H9 (cell line): ENCODE data around the gene RHEX. TPM values are rescaled to one million over a fixed set of nuclear protein-coding genes. Genes with fewer than 3 reads are reported as not detected.

Experiments used
- DNase-seq: peaks from one replicate; pipeline ENCODE4 v3.0.0-alpha.2; 2017
- H2AFZ ChIP-seq: one replicate; pipeline ENCODE4 v1.6.1; 2013; ENCODE audit warnings: mild to moderate bottlenecking, low read length, control low read depth, moderate library complexity
- H2AK5ac ChIP-seq: 2 replicates; pipeline ENCODE4 v1.6.1; 2013; ENCODE audit warnings: low read length, control low read depth, mixed read lengths; ENCODE audit not compliant: insufficient read length
- H2BK120ac ChIP-seq: one replicate; pipeline ENCODE4 v1.6.1; 2013; ENCODE audit warnings: low read depth, mild to moderate bottlenecking, low read length, control low read depth, inconsistent platforms; ENCODE audit not compliant: poor library complexity, severe bottlenecking
- H2BK12ac ChIP-seq: 2 replicates; pipeline ENCODE4 v1.6.1; 2013; ENCODE audit warnings: low read length, control low read depth, mixed read lengths, low read depth; ENCODE audit not compliant: insufficient read length
- H2BK15ac ChIP-seq: 2 replicates; pipeline ENCODE4 v1.6.1; 2013; ENCODE audit warnings: low read depth, low read length, control low read depth
- H2BK20ac ChIP-seq: one replicate; pipeline ENCODE4 v1.6.1; 2013; ENCODE audit warnings: low read depth, mild to moderate bottlenecking, low read length, control low read depth, inconsistent platforms; ENCODE audit not compliant: poor library complexity, severe bottlenecking
- H2BK5ac ChIP-seq: 2 replicates; pipeline ENCODE4 v1.6.1; 2013; ENCODE audit warnings: low read length, control low read depth, mixed read lengths; ENCODE audit not compliant: insufficient read length
- H3K14ac ChIP-seq: 2 replicates; pipeline ENCODE4 v1.6.1; 2013; ENCODE audit warnings: low read length, control low read depth; ENCODE audit not compliant: insufficient read depth
- H3K18ac ChIP-seq: 2 replicates; pipeline ENCODE4 v1.6.1; 2013; ENCODE audit warnings: low read depth, mild to moderate bottlenecking, mixed read lengths, low read length, control low read depth; ENCODE audit not compliant: insufficient read length
- H3K23ac ChIP-seq: 2 replicates; pipeline ENCODE4 v1.6.1; 2013; ENCODE audit warnings: low read length, control low read depth, mixed read lengths, low read depth; ENCODE audit not compliant: insufficient read length
- H3K23me2 ChIP-seq: 2 replicates; pipeline ENCODE4 v1.6.1; 2013; ENCODE audit warnings: low read depth, mild to moderate bottlenecking, mixed read lengths, low read length, control low read depth; ENCODE audit not compliant: insufficient read length, poor library complexity, severe bottlenecking
- H3K27ac ChIP-seq: 2 replicates; pipeline ENCODE4 v1.5.1; 2013; ENCODE audit warnings: low read length, control low read depth, mixed read lengths, low read depth; ENCODE audit not compliant: insufficient read length
- H3K27me3 ChIP-seq: 2 replicates; pipeline ENCODE4 v1.6.1; 2013; ENCODE audit warnings: low read length, control low read depth, inconsistent platforms; ENCODE audit not compliant: insufficient read depth
- H3K4ac ChIP-seq: 2 replicates; pipeline ENCODE4 v1.6.1; 2013; ENCODE audit warnings: low read depth, mild to moderate bottlenecking, control low read depth, inconsistent platforms, low read length, moderate library complexity
- H3K4me1 ChIP-seq: 2 replicates; pipeline ENCODE4 v1.6.1; 2013; ENCODE audit warnings: low read length, control low read depth, inconsistent platforms; ENCODE audit not compliant: insufficient read depth
- H3K4me2 ChIP-seq: 2 replicates; pipeline ENCODE4 v1.6.1; 2013; ENCODE audit warnings: low read length, control low read depth, mixed read lengths; ENCODE audit not compliant: insufficient read length, insufficient read depth
- H3K56ac ChIP-seq: 2 replicates; pipeline ENCODE4 v1.6.1; 2013; ENCODE audit warnings: low read depth, mild to moderate bottlenecking, mixed read lengths, low read length, control low read depth; ENCODE audit not compliant: insufficient read length
- H3K79me1 ChIP-seq: 2 replicates; pipeline ENCODE4 v1.6.1; 2013; ENCODE audit warnings: low read depth, mild to moderate bottlenecking, moderate library complexity, low read length, control low read depth, inconsistent platforms; ENCODE audit not compliant: insufficient read depth, poor library complexity, severe bottlenecking
- H3K79me2 ChIP-seq: 2 replicates; pipeline ENCODE4 v1.6.1; 2013; ENCODE audit warnings: low read length, control low read depth, inconsistent platforms; ENCODE audit not compliant: insufficient read depth
- H3K9ac ChIP-seq: 2 replicates; pipeline ENCODE4 v1.6.1; 2013; ENCODE audit warnings: low read length, control low read depth, mixed read lengths; ENCODE audit not compliant: insufficient read length; ENCODE audit errors: extremely low read depth
- H3K9me3 ChIP-seq: one replicate; pipeline ENCODE4 v1.6.1; 2013; ENCODE audit warnings: low read depth, low read length, inconsistent platforms; ENCODE audit not compliant: control insufficient read depth
- H3T11ph ChIP-seq: one replicate; pipeline ENCODE4 v1.6.1; 2013; ENCODE audit warnings: mild to moderate bottlenecking, low read length, control low read depth, inconsistent platforms
- H4K20me1 ChIP-seq: one replicate; pipeline ENCODE4 v1.6.1; 2013; ENCODE audit not compliant: control insufficient read depth, insufficient read length, insufficient read depth
- H4K5ac ChIP-seq: 2 replicates; pipeline ENCODE4 v1.6.1; 2013; ENCODE audit warnings: low read depth, mild to moderate bottlenecking, mixed read lengths, low read length, control low read depth; ENCODE audit not compliant: insufficient read length
- H4K8ac ChIP-seq: replicated peaks from 2 replicates; pipeline ENCODE4 v1.6.1; 2013; ENCODE audit warnings: low read length, control low read depth, mixed read lengths, low read depth; ENCODE audit not compliant: insufficient read length
- H4K91ac ChIP-seq: 2 replicates; pipeline ENCODE4 v1.6.1; 2013; ENCODE audit warnings: low read depth, mild to moderate bottlenecking, moderate library complexity, mixed read lengths, low read length, control low read depth; ENCODE audit not compliant: insufficient read length
- H3K27ac Mint-ChIP-seq, 3 experiments: 2 replicates in 2 of 3; 3 replicates in 1 of 3; pipeline ENCODE4 v1.8.0; 2020 to 2021; ENCODE audit warnings: mixed read lengths in 3 of 3, mild to moderate bottlenecking in 1 of 3, moderate library complexity in 1 of 3
- H3K27me3 Mint-ChIP-seq: 2 replicates; pipeline ENCODE4 v1.8.0; 2021; ENCODE audit warnings: low read depth, mild to moderate bottlenecking, moderate library complexity, mixed read lengths
- H3K36me3 Mint-ChIP-seq, 3 experiments: 2 replicates in 2 of 3; 3 replicates in 1 of 3; pipeline ENCODE4 v1.8.0; 2020 to 2021; ENCODE audit warnings: low read depth in 3 of 3, mixed read lengths in 3 of 3; ENCODE audit not compliant: insufficient read depth in 1 of 3
- H3K4me1 Mint-ChIP-seq, 2 experiments: 2 replicates each; pipeline ENCODE4 v1.8.0; 2020; ENCODE audit warnings: mixed read lengths in 2 of 2
- H3K4me3 Mint-ChIP-seq, 2 experiments: 2 replicates in 1 of 2; 3 replicates in 1 of 2; pipeline ENCODE4 v1.8.0; 2020 to 2021; ENCODE audit warnings: mild to moderate bottlenecking in 2 of 2, mixed read lengths in 2 of 2, moderate library complexity in 1 of 2
- H3K9me3 Mint-ChIP-seq, 2 experiments: 2 replicates in 1 of 2; 3 replicates in 1 of 2; pipeline ENCODE4 v1.8.0; 2020; ENCODE audit warnings: mild to moderate bottlenecking in 2 of 2, mixed read lengths in 2 of 2, moderate library complexity in 1 of 2
- WGBS: extraction: QIAGEN DNeasy Blood & Tissue Kit; methylation state at CpG from one replicate; pipeline ENCODE4 v1.1.7; 2013; ENCODE audit warnings: missing lambda C conversion rate, low lambda C conversion rate, mixed read lengths; ENCODE audit not compliant: insufficient read length; ENCODE audit errors: extremely low coverage; 5-methylcytosine and 5-hydroxymethylcytosine counted together
- total RNA-seq: library from RNA; stranded (reverse); gene quantifications from 2 replicates; pipeline ENCODE4 v1.2.1, GENCODE V29; 2021
- TF ChIP-seq, protein P1 (sequence below): fragments of 200-600 bp; sonication (generic); conservative IDR thresholded peaks from 3 replicates; pipeline ENCODE4 v1.8.0; 2021; ENCODE audit warnings: antibody characterized with exemption, mild to moderate bottlenecking

The RHEX gene
- total RNA-seq, 1 experiment from 2014 or later: not detected

DNA sequence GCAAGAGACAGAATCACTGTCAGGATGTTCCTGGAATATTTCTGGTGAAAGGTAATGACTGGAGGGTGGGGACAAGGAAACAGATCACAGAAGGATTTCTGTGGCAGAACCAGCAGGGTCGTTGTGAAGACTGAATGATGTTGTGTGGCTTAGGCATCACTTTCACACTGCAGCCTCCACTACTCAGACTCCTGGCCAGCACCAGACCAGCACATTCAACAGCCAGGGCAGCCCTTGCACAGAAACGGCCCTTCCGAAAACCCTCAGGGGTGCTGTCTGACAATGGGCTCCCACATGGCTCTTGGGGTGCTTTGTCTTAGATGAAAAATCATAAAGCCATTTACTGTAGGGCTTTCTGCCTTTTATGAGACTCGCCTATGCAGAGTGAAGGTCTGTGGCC is 46.0 kb upstream of the RHEX start:
- Histone ChIP-seq H3K18ac (no peak overlapping the region), H3K23ac (no peak overlapping the region), H3K4me1 (no peaks in the 10 kb centered on the region), H3K56ac (no peak overlapping the region), H4K91ac (no peak overlapping the region), H2BK20ac (no peak overlapping the region), H3K9ac (no peak overlapping the region), H3K4me2 (no peak overlapping the region), H3T11ph (no peak overlapping the region), H3K4ac (no peak overlapping the region), H4K5ac (no peak overlapping the region), H3K9me3 (no peaks in the 10 kb centered on the region), H2AFZ (no peak overlapping the region), H4K20me1 (peaks cover 2% of the 10 kb centered on the region), H3K14ac (no peak overlapping the region), H3K79me1 (no peaks in the 10 kb centered on the region), H3K79me2 (no peaks in the 10 kb centered on the region), H2BK5ac (no peak overlapping the region), H3K27ac (no peak overlapping the region), H2BK12ac (no peak overlapping the region), H3K27me3 (no peaks in the 10 kb centered on the region), H4K8ac (no peak overlapping the region), H3K23me2 (peaks cover 3% of the 10 kb centered on the region), H2BK120ac (no peak overlapping the region), H2BK15ac (no peak overlapping the region), H2AK5ac (no peak overlapping the region)
- peaks cover 0 to 3% of the 10 kb centered on the region in 2 experiments; a peak in 2 of 5 replicates for H3K9me3 Mint-ChIP-seq
- H3K4me3 Mint-ChIP-seq: no peak overlapping the region
- no CpG with 5 or more reads among the region's 4 CpGs for WGBS
- H3K27ac Mint-ChIP-seq: no peak overlapping the region
- DNase-seq: no peak
- peaks cover 4 to 9% of the 10 kb centered on the region in 2 experiments for H3K4me1 Mint-ChIP-seq
- H3K36me3 Mint-ChIP-seq: no peaks in the 10 kb centered on the region; a peak in 1 of 7 replicates
- H3K27me3 Mint-ChIP-seq: peaks cover 7% of the 10 kb centered on the region
- TF ChIP-seq, protein P1, sequence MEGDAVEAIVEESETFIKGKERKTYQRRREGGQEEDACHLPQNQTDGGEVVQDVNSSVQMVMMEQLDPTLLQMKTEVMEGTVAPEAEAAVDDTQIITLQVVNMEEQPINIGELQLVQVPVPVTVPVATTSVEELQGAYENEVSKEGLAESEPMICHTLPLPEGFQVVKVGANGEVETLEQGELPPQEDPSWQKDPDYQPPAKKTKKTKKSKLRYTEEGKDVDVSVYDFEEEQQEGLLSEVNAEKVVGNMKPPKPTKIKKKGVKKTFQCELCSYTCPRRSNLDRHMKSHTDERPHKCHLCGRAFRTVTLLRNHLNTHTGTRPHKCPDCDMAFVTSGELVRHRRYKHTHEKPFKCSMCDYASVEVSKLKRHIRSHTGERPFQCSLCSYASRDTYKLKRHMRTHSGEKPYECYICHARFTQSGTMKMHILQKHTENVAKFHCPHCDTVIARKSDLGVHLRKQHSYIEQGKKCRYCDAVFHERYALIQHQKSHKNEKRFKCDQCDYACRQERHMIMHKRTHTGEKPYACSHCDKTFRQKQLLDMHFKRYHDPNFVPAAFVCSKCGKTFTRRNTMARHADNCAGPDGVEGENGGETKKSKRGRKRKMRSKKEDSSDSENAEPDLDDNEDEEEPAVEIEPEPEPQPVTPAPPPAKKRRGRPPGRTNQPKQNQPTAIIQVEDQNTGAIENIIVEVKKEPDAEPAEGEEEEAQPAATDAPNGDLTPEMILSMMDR: no peak
